Liver (tissue), 3 donors: ENCODE measurements around the gene CNKSR1.

Experiments
- CTCF ChIP-seq: fragments of 150-350 bp; IDR thresholded peaks from 2 replicates; pipeline ENCODE4 v1.5.1; 2017; ENCODE audit warnings: improper control_type of control experiment, low read depth, low read length; ENCODE audit not compliant: missing input control
- REST ChIP-seq: IDR thresholded peaks from 2 replicates; pipeline ENCODE4 v1.6.1; 2016; ENCODE audit warnings: antibody characterized with exemption, mild to moderate bottlenecking
- RXRA ChIP-seq, 2 donors: IDR thresholded peaks; 2 replicates each; pipeline ENCODE4 v1.6.1; 2017 to 2018; ENCODE audit warnings: antibody characterized with exemption in 2 of 2, mild to moderate bottlenecking in 1 of 2
- YY1 ChIP-seq: IDR thresholded peaks from 2 replicates; pipeline ENCODE4 v1.6.1; 2016; ENCODE audit warnings: antibody characterized with exemption, mild to moderate bottlenecking
- donor health status: healthy.
- donor health status: healthy.

- TF ChIP-seq CTCF (no peak), RXRA (IDR thresholded peaks at IDR 0.05) (no peak), YY1 (no peak), REST (no peak)
Observed at GRCh38 chr1:26145960-26146294, 31.4 kb upstream of the CNKSR1 start.
